Aorta (tissue), 5 donors: ENCODE results near the gene CACNA1D. TPM values are rescaled to one million over a fixed set of nuclear protein-coding genes. Genes with fewer than 3 reads are reported as not detected.

Experiments used
- ATAC-seq: fragments of 200-7000 bp; cut with Tn5 transposase; one replicate; pipeline ENCODE4 v1.9.1; 2022; ENCODE audit warnings: moderate library complexity; ENCODE audit not compliant: low FRiP score
- DNase-seq, 2 donors: peaks; one replicate each; pipeline ENCODE4 v3.0.0-alpha.2; 2020
- H3K27ac ChIP-seq, 2 donors: one replicate each; pipeline ENCODE4 v1.5.1; 2013; ENCODE audit warnings: low read length in 2 of 2, mild to moderate bottlenecking in 2 of 2, moderate library complexity in 2 of 2, control low read depth in 1 of 2, inconsistent platforms in 1 of 2, low read depth in 1 of 2
- H3K27me3 ChIP-seq, 2 donors: one replicate each; pipeline ENCODE4 v1.6.1; 2013; ENCODE audit warnings: control low read depth in 1 of 2, low read length in 1 of 2, mild to moderate bottlenecking in 1 of 2, moderate library complexity in 1 of 2; ENCODE audit not compliant: insufficient read depth in 2 of 2, control insufficient read depth in 1 of 2
- H3K36me3 ChIP-seq, 2 donors: one replicate each; pipeline ENCODE4 v1.6.1; 2013; ENCODE audit warnings: control low read depth in 1 of 2, low read length in 1 of 2, mild to moderate bottlenecking in 1 of 2; ENCODE audit not compliant: insufficient read depth in 2 of 2, control insufficient read depth in 1 of 2
- H3K4me1 ChIP-seq, 2 donors: one replicate each; pipeline ENCODE4 v1.6.1; 2013; ENCODE audit warnings: low read length in 2 of 2, control low read depth in 1 of 2, mild to moderate bottlenecking in 1 of 2, moderate library complexity in 1 of 2; ENCODE audit not compliant: insufficient read depth in 2 of 2, control insufficient read depth in 1 of 2
- H3K4me3 ChIP-seq, 2 donors: one replicate each; pipeline ENCODE4 v1.5.1; 2013; ENCODE audit warnings: low read length in 2 of 2, control low read depth in 1 of 2, mild to moderate bottlenecking in 1 of 2
- H3K9me3 ChIP-seq: one replicate; pipeline ENCODE4 v1.6.1; 2013; ENCODE audit warnings: mild to moderate bottlenecking, low read length; ENCODE audit not compliant: control insufficient read depth
- WGBS, 2 donors: extraction: QIAGEN DNeasy Blood & Tissue Kit; methylation state at CpG; one replicate each; pipeline ENCODE4 v1.1.7; 2013; 5-methylcytosine and 5-hydroxymethylcytosine counted together
- intact Hi-C, 2 donors: fragments of 100-400 bp; cut with DNase I; formaldehyde crosslinking; loops; one replicate each; pipeline versions ENCODE4 v1.14.2 to v1.15.0; 2022
- polyA plus RNA-seq, 2 donors: library from polyadenylated mRNA; stranded (reverse); fragments of 200-250 nt; gene quantifications; one replicate each; pipeline ENCODE4 v1.2.3, GENCODE V29; 2013
- total RNA-seq, 2 donors: library from RNA; stranded (reverse); fragmentation: NEBNext Ultra II Directional; extraction: Animal tissue kit (Norgen Biotek cat#: 25700); gene quantifications; one replicate each; pipeline ENCODE4 v1.2.1, GENCODE V29; 2021
- donor health status: healthy with polysubstance abuse.
- donor health status: Bipolar disorder and iron deficiency.
- donor health status: DM: no; HTN: no; CAD: no.
- donor health status: DM: no; HTN: no; CAD: no.
- donor health status: DM: yes; HTN: yes; CAD: no.

CACNA1D gene
- total and polyA plus RNA-seq, 4 donors, result 0.25 to 7.4 (median 0.78) TPM; not detected in 1

DNA sequence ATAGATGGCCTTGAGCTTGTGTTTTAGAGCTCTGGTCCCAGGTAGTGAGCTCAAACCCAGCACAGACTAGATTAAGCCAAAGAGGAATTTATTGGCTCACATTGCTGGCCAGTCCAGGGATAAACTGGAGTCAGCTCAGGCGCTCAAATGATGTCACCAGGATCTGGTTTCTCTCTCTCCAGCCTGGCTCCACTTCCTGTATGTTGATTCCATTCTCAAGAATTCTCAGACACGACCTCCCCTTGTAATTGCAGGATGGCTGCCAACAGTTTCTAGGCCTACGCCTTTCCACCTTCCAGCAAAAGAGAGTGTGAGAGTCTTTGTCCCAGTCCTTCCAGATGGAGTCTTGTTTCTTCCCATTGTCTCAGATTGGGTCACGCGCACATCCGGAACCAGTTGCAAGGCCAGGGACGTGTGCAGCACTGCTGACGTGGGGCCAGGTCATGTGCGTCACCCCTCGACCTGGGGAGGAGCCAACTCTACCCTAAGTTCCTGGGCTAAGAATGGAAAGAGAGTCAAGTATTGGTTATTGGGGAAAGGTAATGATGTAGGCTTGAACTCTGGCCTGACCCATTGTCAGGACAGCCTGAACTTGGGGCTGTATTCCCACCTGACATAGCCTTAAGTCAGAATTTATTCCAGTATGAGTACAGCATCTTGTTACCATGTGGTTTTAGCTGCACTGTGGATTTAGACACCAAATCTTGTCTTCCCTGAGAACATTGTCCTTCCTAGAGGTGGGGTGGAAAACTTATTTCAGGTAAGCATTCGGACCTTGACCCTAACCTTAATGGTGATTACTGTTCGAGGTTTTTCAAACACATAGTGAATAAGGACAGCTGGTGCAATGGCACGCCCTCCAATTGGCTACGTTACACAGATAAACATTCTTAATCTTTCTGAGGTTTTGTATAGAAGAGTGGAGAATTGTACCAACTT, 31.6 kb downstream of the CACNA1D start:
- DNase-seq, result peak in 1 of 2 donors; percentile 54
- H3K9me3 ChIP-seq, result no peaks in the 10 kb centered on the region
- no peaks in the 10 kb centered on the region for H3K36me3 ChIP-seq
- intact Hi-C loops, result no loop called here
- 74 to 84% methylated on average over 14 of the region's 14 CpGs for WGBS, 2 donors
- H3K27me3 ChIP-seq, result no peaks in the 10 kb centered on the region
- H3K4me3 ChIP-seq, result no peak overlapping the region
- H3K27ac ChIP-seq, result no peak overlapping the region
- ATAC-seq, result peak; percentile 61
- H3K4me1 ChIP-seq, result no peaks in the 10 kb centered on the region

DNA sequence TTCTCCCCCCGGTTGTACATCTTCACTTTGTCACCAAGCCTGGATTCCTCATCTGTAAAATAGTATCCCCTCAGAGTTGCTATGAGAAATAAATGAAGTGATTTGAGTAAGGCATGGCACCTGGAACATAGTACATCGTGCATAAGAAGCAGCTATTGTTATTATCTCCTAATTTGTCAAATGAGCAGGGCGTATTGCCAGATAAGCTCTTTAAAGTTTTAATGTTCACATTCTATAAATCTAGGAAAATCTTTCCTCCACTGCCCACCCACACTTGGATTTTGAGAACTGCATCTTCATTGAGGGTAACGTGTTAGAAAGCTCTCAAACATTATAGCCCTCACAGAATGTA, 32.3 kb downstream of the CACNA1D start:
- DNase-seq, result no peak
- ATAC-seq, result no peak
- Histone ChIP-seq H3K4me3 (no peak overlapping the region), H3K27me3 (no peaks in the 10 kb centered on the region), H3K9me3 (no peaks in the 10 kb centered on the region), H3K36me3 (no peaks in the 10 kb centered on the region), H3K27ac (no peak overlapping the region), H3K4me1 (no peaks in the 10 kb centered on the region)
- WGBS, 2 donors, result 93 to 99% methylated on average over 4 of the region's 4 CpGs
- intact Hi-C loops, result no loop called here

DNA sequence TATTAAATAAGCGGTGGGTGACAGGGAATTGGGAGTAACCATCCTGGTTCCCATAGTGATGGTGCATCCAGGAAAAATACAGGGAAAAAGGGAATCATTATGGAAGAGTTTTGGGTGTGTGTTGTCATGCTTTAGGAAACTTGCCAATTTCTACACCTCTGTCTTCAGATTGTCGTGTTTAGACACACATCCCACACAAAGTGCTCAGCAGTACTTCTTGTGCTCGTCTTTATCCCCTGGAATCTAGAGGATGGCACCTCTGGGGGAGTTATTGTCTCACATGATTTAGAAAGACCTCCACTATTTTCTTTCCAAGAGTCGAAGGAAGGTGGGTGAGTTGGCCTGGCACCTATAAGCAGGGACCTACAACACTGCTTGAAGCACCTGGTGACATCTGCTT, 35.8 kb downstream of the CACNA1D start:
- no peak overlapping the region for H3K4me3 ChIP-seq
- H3K9me3 ChIP-seq, result no peaks in the 10 kb centered on the region
- no peak overlapping the region for H3K27ac ChIP-seq
- H3K4me1 ChIP-seq, result no peaks in the 10 kb centered on the region
- no peaks in the 10 kb centered on the region for H3K36me3 ChIP-seq
- intact Hi-C loops, result no loop called here
- WGBS, 2 donors, result 80 to 85% methylated on average over 4 of the region's 4 CpGs
- DNase-seq (no peak), ATAC-seq (no peak)
- H3K27me3 ChIP-seq, result no peaks in the 10 kb centered on the region

DNA sequence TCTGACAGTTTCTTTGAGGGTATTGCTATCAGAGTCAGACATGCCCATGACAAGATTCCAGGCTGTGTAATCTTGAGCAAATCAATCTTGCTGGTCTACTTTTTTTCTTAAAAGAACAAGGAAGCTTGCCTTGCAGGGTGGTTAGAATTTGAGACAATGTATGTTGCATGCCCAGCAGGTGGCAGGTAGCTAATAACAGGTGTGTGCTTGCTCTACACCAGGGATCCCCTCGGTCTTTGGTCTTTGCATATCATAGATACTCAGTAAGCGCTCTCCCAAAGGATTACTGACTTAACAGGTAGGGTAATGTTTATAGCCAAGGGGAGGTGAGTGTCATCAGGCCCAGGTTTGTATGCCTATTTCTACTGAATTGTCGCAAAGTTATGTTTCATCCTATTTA, 37.3 kb downstream of the CACNA1D start:
- Histone ChIP-seq H3K4me1 (no peaks in the 10 kb centered on the region), H3K4me3 (no peak overlapping the region), H3K36me3 (no peaks in the 10 kb centered on the region), H3K9me3 (no peaks in the 10 kb centered on the region), H3K27ac (no peak overlapping the region), H3K27me3 (no peaks in the 10 kb centered on the region)
- no peak for ATAC-seq
- no peak for DNase-seq
- 70 to 90% methylated on average over 3 of the region's 3 CpGs for WGBS, 2 donors
- intact Hi-C loops, result no loop called here

DNA sequence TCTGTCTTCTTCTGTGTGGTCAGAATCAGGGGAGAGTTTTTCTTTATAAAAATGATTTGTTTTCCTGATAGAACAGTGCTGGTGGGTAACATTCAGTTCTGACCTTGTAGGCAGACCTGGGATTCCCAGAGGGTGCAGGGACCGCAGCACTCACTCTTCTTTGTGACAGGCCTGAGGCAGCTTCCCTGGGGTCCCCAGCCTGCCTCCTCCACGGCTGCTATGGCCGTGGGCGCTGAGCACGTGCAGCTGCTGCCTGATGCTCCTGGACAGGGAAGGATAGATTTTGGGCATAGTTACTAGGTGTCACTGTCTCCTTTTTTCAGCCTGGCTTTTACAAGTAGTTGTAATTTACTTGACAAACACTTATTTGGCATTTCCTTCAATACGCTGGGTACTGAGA, 39.1 kb downstream of the CACNA1D start:
- Histone ChIP-seq H3K9me3 (no peaks in the 10 kb centered on the region), H3K4me3 (no peak overlapping the region), H3K27ac (no peak overlapping the region), H3K4me1 (no peaks in the 10 kb centered on the region), H3K27me3 (no peaks in the 10 kb centered on the region), H3K36me3 (no peaks in the 10 kb centered on the region)
- intact Hi-C loops, result no loop called here
- DNase-seq (no peak), ATAC-seq (no peak)
- WGBS, 2 donors, result 88 to 93% methylated on average over 6 of the region's 6 CpGs

DNA sequence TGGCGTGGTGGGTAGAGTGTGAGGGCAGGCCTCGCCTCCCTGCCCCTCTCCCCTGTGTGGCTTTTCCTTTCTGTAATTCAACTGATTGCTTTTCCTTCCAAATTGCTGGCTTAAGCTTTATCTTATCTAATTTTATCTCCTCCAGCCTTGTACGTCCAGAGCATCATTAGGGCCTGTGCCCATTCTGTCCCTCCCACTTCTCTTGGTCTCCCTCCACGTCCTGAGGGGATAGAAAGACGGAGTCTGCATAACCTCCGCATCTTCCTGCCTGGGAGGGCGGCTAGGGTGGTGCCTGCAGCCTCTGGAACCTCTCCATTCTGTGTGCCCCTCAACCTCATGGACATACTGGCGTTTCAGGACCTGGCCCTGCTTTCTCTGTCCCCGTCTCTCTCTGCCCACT, 39.8 kb downstream of the CACNA1D start:
- Histone ChIP-seq H3K4me1 (no peaks in the 10 kb centered on the region), H3K27me3 (no peaks in the 10 kb centered on the region), H3K27ac (no peak overlapping the region), H3K9me3 (no peaks in the 10 kb centered on the region), H3K4me3 (no peak overlapping the region), H3K36me3 (no peaks in the 10 kb centered on the region)
- 83 to 86% methylated on average over 9 of the region's 9 CpGs for WGBS, 2 donors
- DNase-seq (no peak), ATAC-seq (no peak)
- intact Hi-C loops, result no loop called here

DNA sequence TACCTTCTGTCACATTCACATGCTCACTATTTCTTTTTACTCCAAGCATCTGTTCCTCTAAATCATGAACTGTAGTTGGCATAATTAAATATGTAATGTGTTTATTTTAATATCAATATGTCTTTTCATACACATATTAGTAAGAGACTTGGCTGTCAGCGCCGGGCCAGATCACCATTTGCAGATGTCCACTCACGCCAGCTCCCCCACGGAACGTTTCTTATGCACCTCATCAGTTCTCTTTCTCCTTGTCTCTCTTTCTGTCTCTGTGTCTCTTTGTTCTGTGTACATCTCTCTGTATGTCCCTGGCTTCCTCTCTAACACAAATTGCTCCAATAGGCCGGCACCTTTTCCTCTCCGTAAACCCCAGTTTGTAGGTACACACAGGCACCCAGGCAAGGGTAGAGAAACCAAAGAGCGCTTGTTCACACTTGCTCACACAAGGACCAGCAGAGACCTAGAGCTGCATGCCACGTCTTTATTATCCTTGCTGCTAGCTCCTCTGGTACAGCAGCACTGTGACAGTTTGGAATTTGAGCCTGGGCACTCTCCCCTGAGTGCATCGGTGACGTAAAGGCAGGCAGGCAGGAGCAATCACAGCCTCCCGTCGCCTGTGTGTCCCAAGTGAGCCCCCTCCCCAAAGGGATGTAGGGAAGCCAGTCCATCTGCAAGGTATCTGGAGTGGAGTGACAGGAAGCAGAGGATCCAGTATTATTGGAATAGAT, 40.4 kb downstream of the CACNA1D start:
- H3K4me1 ChIP-seq, result no peaks in the 10 kb centered on the region
- no peak overlapping the region for H3K4me3 ChIP-seq
- H3K36me3 ChIP-seq, result no peaks in the 10 kb centered on the region
- H3K27me3 ChIP-seq, result no peaks in the 10 kb centered on the region
- no peak for DNase-seq
- peak; percentile 37 for ATAC-seq
- no peak overlapping the region for H3K27ac ChIP-seq
- intact Hi-C loops, result no loop called here
- no peaks in the 10 kb centered on the region for H3K9me3 ChIP-seq
- 54 to 57% methylated on average over 13 of the region's 13 CpGs for WGBS, 2 donors

DNA sequence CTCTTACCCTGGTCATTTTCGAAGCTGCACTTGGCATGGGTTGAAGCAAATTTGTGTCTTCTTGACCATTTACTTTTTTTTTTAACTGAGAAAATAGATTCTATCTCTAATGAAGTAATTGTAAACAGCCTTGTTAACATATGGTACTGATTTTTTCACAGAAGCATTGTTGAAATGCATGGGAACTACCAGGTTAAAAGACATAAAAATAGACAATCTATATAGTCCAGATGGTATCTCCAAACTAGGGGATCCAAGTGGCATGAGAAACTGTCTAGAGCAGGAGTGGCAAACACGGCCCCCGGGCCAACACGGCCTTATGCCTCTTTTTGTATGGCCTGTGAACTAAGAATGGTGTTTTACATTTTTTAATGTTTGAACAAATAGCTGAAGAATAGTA, 41.9 kb downstream of the CACNA1D start:
- Histone ChIP-seq H3K27ac (no peak overlapping the region), H3K9me3 (no peaks in the 10 kb centered on the region), H3K4me3 (no peak overlapping the region), H3K4me1 (no peaks in the 10 kb centered on the region), H3K27me3 (no peaks in the 10 kb centered on the region), H3K36me3 (no peaks in the 10 kb centered on the region)
- intact Hi-C loops, result no loop called here
- 92% methylated on average over 4 of the region's 4 CpGs for WGBS, 2 donors
- ATAC-seq (no peak), DNase-seq (no peak)

DNA sequence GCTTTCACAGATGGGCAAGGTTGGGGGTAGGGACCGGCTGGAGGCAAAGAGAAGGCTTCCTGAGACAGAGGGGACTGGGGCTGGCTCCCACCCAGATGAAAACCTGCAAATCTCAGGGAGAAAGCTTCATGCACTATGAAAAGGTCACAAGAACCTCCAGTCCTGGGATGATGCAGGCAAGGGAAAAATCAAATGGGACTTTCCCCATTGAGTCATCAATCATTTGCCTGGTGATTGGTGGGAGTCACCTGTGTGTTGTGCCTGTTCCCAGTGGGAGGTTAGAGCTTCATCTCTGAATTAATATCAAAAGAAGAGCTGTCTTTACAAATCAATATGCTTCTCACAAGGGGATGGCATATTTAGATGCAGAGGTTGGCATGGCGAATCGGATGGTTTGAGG, 49.9 kb downstream of the CACNA1D start:
- Histone ChIP-seq H3K27ac (no peak overlapping the region), H3K36me3 (no peaks in the 10 kb centered on the region), H3K4me1 (no peaks in the 10 kb centered on the region), H3K9me3 (no peaks in the 10 kb centered on the region), H3K4me3 (no peak overlapping the region), H3K27me3 (no peaks in the 10 kb centered on the region)
- intact Hi-C loops, result no loop called here
- WGBS, 2 donors, result 96% methylated on average over 3 of the region's 3 CpGs
- DNase-seq (no peak), ATAC-seq (no peak)
